Activated T-helper 9 cell treated with anti-CD3 and anti-CD28 coated beads, Interleukin-2, amount 50 U/mL, for 16 hours (primary cell): Measurements from ENCODE around the gene HTR1E.
"Not testable (repeated sequence)": the region's sequence is repeated elsewhere in the genome, so short reads cannot be mapped to it uniquely, and the experiment has no call there.

ENCODE experiments used
- DNase-seq: peaks from one replicate; pipeline ENCODE4 v3.0.0-alpha.2; 2020; ENCODE audit warnings: low read depth

Gene HTR1E

GRCh38 chr6:86973088-86973487 lies 35.8 kb downstream of the HTR1E start:
- no peak for DNase-seq

GRCh38 chr6:86978251-86978650 lies 40.9 kb downstream of the HTR1E start:
- no peak for DNase-seq

GRCh38 chr6:87001494-87001893 lies 64.2 kb downstream of the HTR1E start:
- DNase-seq: no peak

DNA sequence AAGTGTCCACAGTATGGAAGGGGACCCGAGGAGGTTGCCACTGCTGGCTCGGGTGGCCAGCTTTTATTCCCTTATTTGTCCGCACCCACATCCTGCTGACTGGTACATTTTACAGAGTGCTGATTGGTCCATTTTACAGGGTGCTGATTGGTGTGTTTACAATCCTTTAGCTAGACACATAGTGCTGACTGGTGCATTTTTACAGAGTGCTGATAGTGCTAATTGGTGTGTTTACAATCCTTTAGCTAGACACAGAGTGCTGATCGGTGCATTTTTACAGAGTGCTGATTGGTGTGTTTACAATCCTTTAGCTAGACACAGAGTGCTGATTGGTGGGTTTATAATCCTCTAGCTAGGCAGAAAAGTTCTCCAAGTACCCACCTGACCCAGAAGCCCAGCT lies 65.1 kb downstream of the HTR1E start:
- DNase-seq: not testable (repeated sequence)

GRCh38 chr6:87006541-87006940 lies 69.2 kb downstream of the HTR1E start:
- not testable (repeated sequence) for DNase-seq

GRCh38 chr6:87009581-87009980 lies 72.3 kb downstream of the HTR1E start:
- DNase-seq: not testable (repeated sequence)

DNA sequence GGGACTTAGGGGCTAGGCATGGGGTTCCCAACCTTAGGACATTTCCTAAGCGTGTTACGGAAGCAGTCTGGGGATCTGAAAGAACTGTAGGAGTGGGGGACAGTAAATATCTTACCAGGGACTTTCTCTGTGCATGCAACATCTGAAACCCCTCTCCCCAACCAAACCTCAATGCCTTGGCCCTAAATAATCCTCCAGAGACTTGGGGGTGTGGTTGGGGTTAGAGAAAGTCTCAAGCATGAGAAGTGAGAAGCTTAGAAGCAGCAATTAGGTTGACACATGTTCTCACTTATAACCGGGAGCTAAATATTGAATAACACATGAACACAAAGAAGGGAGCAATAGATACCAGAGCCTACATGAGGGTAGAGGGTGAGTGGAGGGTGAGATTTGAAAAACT lies 74.7 kb downstream of the HTR1E start:
- no peak for DNase-seq

GRCh38 chr6:87012743-87013142 lies 75.4 kb downstream of the HTR1E start:
- no peak for DNase-seq

DNA sequence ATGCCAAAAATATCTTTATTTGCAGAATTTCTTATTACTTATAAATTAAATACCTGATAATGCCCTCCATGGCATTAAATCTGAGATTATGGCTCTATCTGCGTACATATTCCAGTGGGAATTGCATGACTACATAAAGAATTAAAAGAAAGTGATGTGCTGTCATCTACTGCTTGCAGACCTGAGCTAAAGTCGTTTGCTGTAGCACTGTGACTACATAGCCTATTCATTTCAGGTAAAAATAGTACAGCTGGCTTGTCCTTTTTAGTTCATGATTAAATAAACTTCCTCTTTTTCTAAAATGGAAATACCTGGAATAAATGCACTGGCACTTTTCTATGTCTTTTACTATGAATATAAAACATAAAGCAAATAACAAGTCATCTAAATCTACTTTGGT lies 79.4 kb downstream of the HTR1E start:
- DNase-seq: no peak

DNA sequence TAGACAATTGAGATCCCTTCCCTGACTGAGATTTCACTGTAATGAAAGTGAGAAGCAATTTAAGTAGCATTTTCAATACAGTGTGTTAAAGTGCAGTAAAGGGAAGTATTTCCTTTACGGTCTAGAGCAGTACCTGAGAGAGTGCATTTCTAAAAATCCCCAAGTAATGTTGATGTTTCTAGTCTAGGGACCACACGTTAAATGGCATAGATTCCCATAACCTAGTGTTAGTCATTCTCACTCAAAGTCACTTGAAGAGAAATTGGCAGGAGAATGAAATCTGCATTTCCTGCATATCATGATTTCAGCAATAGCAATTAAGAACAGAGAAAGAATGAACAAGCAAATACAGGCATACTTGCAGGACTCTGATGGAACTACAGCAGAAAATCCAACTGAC lies 89.7 kb downstream of the HTR1E start:
- no peak for DNase-seq

DNA sequence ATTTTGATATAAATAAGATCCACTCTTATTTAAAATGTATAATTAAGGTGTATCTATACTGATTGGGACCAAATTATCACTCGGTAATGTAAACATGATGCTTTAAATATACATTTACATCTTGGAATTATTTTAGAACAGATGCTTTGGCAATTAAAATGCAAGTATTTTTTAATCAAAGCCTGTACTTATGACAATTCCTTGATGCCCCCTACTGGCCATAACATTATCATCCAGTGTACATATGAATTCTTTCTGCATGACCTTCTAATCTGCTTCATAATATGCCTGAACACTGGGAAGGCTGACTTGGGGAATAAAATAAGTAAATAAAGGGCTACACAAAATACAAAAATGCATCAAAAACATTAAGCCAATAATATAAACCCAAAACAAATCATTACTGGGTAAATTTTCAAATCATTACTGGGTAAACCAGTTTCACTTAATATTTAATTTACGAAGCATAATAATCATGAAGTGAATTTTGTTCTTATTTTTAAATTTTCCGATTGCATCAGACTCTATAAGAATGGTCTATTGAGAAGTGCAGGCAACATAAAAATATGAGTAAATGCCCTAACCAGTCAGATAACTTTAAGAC lies 92.5 kb downstream of the HTR1E start:
- no peak for DNase-seq

- DNase-seq: no peak
Measured at GRCh38 chr6:87040729-87041128, 103.4 kb downstream of the HTR1E start.

DNA sequence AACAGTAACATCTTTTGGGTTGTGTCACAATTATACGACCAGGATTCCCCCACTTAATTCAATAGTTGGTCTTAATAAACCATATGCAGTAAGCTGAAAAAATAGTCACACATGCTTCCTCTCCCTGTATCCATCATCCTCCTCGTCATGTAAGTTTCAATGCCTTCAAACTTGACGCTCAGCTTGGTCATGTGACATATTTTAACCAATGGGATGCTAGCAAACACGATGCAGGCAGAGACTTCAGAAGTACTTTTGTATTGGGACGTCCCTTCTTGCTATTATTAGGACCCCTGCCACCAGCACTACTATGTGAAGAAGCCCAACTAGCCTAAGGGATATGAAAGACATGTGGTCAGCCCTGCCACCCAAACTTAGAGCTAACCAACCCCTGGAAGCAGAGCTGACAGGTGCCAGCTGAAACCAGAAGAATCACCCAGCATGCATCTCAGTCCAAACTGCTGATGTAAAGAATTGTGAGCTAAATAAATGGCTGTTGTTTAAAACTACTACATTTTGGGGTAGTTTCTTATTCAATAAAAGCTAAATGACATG lies 108.3 kb downstream of the HTR1E start:
- DNase-seq: no peak

DNA sequence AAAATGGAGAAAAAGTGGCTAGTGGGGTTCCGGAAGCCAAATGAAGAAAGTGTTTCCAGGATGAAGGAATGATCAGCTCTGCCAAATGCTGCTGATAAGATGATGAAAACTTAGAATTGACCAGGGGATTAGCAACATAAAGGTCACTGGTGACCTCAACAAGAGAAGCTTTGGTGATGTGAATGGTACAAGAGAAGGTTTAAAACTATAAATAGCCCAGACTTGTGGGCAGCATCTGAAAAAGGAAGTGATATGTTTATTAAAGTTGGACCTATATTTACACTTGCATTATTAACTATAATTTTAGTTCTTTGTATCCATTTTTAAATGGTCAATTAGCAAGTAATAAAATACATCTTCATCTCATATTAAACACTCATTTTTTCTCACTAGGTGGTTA lies 112.5 kb downstream of the HTR1E start:
- no peak for DNase-seq

GRCh38 chr6:87053312-87053711 lies 116.0 kb downstream of the HTR1E start:
- DNase-seq: no peak

DNA sequence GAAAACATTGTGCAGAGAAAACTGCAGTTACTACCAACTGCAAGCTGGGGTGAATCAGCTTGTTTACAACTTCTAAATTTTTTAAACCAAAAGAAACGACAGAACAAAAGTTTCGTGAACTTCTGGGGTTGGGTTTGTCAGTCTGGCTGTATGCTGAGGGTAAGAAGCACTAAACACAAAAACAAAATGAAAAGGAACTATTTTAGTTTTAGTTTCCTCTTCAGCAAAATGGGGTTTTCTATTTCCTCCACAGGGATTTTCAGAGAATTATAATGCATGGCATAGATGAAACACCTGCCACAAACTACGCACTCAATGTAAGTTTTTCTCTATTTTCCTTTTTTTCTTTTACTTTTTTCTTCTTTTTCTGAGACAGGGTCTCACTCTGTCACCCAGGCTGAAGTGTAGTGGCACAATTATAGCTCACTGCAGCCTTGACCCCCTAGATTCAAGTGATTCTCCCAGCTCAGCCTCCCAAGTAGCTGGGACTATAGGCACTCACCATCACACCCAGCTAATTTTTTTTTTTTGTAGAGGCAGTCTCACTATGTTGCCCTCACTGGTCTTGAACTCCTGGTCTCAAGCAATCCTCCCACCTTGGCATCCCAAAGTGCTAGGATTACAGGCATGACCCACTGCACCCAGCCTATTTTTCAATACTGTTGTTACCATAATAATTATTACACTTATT lies 117.0 kb downstream of the HTR1E start:
- DNase-seq: no peak

GRCh38 chr6:87059943-87060342 lies 122.6 kb downstream of the HTR1E start:
- no peak for DNase-seq

GRCh38 chr6:87065117-87065516 lies 127.8 kb downstream of the HTR1E start:
- no peak for DNase-seq
